ENCODE results near the gene TPM2.

DNA sequence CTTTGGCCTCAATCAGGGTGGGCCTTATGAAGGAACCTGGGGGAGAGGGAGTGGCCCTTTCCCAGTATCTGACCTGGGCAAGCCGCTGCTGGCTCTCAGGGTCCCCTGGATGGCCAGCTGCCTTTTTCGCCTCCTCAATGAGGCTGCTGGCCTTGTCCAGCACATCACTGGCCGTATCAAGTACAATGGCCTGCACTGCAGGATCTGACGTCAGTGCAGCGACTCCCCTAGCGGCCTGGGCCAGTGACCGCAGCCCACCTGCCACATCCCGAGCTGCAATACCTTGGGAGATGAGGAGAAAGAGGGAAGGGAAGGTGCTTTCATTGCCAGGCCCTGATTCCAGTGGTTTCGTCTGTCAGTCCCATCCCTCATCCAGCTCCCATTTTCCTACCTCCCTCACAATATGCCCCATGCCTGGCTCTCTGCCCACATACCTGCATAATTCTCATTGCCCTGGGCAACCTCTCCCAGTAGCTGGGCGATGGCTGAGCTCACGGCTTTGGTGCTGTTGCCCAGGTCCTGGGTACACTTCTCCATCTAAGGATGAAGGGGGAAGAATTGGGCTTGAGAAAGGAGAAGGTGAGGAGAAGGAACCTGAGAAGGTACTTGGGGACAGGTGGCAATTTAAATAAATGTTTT, 23.2 kb upstream of the TPM2 start:
- TF ChIP-seq POLR2AphosphoS5 (IDR thresholded peaks at IDR 0.05; ENCODE audit: borderline replicate concordance, low read depth, low read length): no peak
- TF ChIP-seq EZH2 (IDR thresholded peaks at IDR 0.05): no peak
- TF ChIP-seq FOXP2 (optimal IDR thresholded peaks at IDR 0.05; ENCODE audit: control extremely low read depth, extremely low read length, insufficient read depth): no peak
